Stimulated activated memory B cell treated with anti-CD40 and anti-IgM and Interleukin-4, amounts not matched to agents 10 μg/mL and 1 μg/mL and 100 μg/mL, for 72 hours (primary cell): Measurements from ENCODE around the gene TMEM132C.

Experiments used
- ATAC-seq: fragments of 150-1000 bp; cut with Tn5 transposase; 2 replicates; pipeline ENCODE4 v1.10.0; 2021
- H3K27ac Mint-ChIP-seq: one replicate; pipeline ENCODE4 v1.8.0; 2022; ENCODE audit warnings: mild to moderate bottlenecking, mixed read lengths
- H3K27me3 Mint-ChIP-seq: one replicate; pipeline ENCODE4 v1.8.0; 2022; ENCODE audit warnings: mixed read lengths
- H3K36me3 Mint-ChIP-seq: one replicate; pipeline ENCODE4 v1.8.0; 2022; ENCODE audit warnings: mixed read lengths
- H3K4me1 Mint-ChIP-seq: one replicate; pipeline ENCODE4 v1.8.0; 2022; ENCODE audit warnings: mixed read lengths
- H3K4me3 Mint-ChIP-seq: one replicate; pipeline ENCODE4 v1.8.0; 2022; ENCODE audit warnings: mild to moderate bottlenecking, moderate library complexity, mixed read lengths
- H3K9me3 Mint-ChIP-seq: one replicate; pipeline ENCODE4 v1.8.0; 2022; ENCODE audit warnings: mixed read lengths

The TMEM132C gene

DNA sequence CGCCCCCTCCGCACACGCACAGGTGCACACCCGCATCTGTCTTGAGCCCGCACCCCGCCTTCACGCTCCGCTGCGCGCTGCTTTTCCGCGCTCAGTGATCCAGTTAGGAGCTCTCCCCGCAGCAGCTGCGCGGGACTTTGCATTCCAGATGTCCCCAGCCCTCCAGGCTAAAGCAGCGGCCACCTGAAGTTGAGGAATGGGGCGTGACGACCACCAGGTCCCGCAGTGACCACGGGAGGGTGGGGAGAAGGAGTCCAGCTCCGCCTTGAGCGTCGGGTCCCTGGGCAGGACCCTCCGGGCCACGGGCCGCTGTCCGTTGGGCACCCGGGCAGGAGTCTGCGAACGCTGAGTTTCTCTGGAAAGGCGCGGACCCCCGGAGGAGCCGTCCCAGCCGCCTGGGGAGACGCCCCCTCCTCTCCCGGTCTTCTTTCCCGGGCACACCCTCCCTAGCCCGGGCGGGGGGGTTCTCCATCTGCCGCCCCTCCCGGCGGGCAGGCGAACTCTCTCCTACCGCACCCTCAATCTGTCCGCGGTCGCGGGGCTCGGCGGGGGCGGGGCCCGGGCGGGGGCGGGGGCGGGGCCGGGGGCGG, 334 bp upstream of the TMEM132C start:
- no peak overlapping the region for H3K4me3 Mint-ChIP-seq
- peaks cover 30% of the 10 kb centered on the region for H3K27me3 Mint-ChIP-seq
- H3K36me3 Mint-ChIP-seq, result no peaks in the 10 kb centered on the region
- H3K4me1 Mint-ChIP-seq, result no peaks in the 10 kb centered on the region
- peaks cover 2% of the 10 kb centered on the region for H3K9me3 Mint-ChIP-seq
- H3K27ac Mint-ChIP-seq, result no peak overlapping the region
- no peak for ATAC-seq

DNA sequence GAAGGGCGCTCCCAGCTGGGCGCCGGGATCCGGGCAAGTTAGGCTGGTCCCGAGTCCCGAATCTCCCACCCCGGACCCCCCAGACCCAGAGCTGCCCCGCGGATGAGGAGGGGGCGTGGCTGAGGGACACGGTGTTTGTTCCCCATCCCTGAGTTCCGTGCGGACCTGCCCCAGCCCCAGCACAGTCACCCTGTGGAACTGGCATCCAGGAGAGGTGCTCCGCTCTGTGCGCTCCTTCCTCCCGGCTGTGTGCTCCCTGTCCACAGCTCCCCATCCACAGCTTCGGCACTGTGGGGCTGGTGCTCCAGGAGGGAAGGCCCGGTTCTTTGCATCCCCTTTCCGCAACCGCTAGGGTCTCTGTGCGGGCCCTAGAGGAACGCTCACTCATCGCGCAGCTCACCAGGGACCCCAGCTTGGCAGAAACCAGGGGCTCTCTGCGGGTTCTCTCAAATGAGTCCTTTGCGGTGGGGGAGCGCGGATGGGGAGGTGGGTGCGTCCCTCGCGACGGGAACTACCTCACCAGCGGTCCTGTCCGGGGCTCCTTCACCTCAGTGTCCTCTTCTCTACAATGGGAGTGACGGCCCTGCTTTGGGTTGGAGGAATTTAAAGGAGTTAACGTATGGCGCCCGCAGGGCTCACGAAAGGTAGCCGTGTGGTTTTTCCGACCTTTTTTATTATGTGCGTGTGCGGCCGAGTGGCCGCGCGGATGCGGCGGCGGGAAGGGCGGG, 845 bp downstream of the TMEM132C start:
- Mint-ChIP-seq H3K4me1 (no peaks in the 10 kb centered on the region), H3K4me3 (no peak overlapping the region), H3K36me3 (no peaks in the 10 kb centered on the region), H3K27ac (no peak overlapping the region), H3K9me3 (peaks cover 6% of the 10 kb centered on the region), H3K27me3 (peaks cover 30% of the 10 kb centered on the region)
- ATAC-seq, result no peak

DNA sequence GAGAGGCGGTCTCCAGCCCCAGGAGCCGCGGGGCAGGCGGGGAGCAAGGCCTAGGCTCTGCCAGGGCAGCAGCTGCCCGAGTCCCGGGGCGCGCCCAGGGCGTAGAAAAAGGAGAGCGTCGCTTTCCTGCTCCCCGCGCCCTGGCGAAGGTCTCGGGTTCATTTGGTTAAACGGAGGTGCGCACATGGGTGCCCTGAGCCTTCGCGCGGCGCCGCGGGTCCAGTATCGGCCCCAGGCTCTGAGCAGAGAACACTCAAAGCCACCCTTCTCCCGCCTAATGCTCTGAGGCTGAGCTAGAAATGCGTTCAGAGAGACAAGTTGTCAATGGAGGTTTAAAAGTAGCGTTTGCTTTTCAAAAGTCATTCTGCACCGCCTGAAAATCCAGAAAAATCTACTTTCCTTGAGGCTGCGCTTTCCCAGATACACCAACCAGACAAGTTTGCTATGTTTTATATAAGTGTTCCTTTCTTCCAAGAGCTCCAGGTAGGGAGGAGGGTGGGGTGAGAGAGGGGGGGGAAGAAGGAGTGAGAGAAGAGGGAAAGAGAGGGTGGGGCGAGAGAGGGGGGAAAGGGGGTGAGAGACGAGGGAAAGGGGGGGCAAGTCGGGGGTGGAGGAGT, 1.5 kb downstream of the TMEM132C start:
- no peak for ATAC-seq
- H3K27me3 Mint-ChIP-seq, result peaks cover 30% of the 10 kb centered on the region

DNA sequence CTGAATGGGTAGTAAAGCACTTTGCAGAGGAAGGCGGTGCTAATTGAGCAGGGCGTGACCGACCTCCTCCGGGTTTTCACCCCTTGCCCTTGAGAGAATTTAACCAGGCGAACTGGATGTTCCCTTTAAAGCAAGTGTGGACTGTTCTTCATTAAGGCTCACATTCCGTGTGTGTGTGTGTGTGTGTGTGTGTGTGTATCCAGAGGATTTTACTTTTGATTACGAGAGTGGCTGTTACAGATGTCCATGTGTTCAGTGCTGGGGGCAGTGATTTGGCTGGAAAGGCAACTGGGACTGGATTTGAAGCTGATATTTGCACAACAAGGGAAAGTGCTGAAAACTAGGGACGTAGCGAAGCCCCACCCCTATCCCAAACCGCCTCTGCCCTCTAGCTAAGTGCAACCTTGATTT, 2.2 kb downstream of the TMEM132C start:
- H3K27ac Mint-ChIP-seq, result no peak overlapping the region
- H3K36me3 Mint-ChIP-seq, result no peaks in the 10 kb centered on the region
- no peaks in the 10 kb centered on the region for H3K4me1 Mint-ChIP-seq
- H3K4me3 Mint-ChIP-seq, result no peak overlapping the region
- peaks cover 30% of the 10 kb centered on the region for H3K27me3 Mint-ChIP-seq
- ATAC-seq, result no peak
- peaks cover 8% of the 10 kb centered on the region for H3K9me3 Mint-ChIP-seq

More for the DNA sequence above, 1.5 kb downstream of the TMEM132C start:
- H3K27ac Mint-ChIP-seq, result no peak overlapping the region
- peaks cover 8% of the 10 kb centered on the region for H3K9me3 Mint-ChIP-seq
- H3K4me3 Mint-ChIP-seq, result no peak overlapping the region
- no peaks in the 10 kb centered on the region for H3K36me3 Mint-ChIP-seq
- H3K4me1 Mint-ChIP-seq, result no peaks in the 10 kb centered on the region

DNA sequence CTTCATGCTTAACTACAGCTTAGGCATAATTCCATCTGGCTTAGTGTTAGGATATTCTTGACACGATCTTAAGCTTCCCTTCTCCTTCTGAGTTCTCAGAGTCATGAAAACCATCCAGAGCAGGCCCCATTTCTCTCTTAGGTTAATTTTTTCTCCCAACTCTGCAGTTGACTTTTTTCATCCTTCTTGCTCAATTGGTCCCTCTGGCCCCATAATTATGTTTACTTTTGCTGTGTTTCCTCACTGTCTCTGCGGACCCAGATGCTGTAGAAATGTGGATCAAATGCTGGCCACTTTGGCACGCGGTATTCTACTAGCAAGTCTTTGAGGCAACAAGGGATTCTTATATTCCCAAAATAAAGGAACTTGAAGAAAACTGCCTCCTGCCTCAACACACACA, 9.5 kb downstream of the TMEM132C start:
- no peaks in the 10 kb centered on the region for H3K27me3 Mint-ChIP-seq
- no peak overlapping the region for H3K4me3 Mint-ChIP-seq
- peaks cover 23% of the 10 kb centered on the region for H3K9me3 Mint-ChIP-seq
- no peak overlapping the region for H3K27ac Mint-ChIP-seq
- H3K36me3 Mint-ChIP-seq, result no peaks in the 10 kb centered on the region
- no peaks in the 10 kb centered on the region for H3K4me1 Mint-ChIP-seq
- ATAC-seq, result no peak

DNA sequence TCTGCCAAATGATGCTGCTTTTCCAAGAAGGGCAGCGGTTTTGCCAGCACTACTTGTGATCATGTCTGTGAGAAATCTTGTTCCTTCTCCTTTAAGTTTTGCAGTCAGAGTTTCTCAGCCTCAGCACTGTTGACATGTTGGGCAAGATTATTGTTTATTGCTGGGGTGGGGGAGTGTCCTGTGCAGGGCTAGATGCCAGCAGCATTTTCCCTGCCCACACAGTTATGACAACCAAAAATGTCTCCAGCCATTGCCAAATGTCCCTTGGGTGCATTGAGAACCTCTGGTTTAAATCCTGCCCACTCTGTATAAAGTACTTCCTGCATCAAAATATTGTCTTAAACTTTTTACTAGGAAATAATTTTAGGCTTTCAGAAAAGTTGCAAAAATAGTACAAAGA, 20.0 kb downstream of the TMEM132C start:
- Mint-ChIP-seq H3K4me3 (no peak overlapping the region), H3K36me3 (no peaks in the 10 kb centered on the region), H3K9me3 (peaks cover 12% of the 10 kb centered on the region), H3K27ac (no peak overlapping the region), H3K27me3 (peaks cover 28% of the 10 kb centered on the region), H3K4me1 (no peaks in the 10 kb centered on the region)
- no peak for ATAC-seq

DNA sequence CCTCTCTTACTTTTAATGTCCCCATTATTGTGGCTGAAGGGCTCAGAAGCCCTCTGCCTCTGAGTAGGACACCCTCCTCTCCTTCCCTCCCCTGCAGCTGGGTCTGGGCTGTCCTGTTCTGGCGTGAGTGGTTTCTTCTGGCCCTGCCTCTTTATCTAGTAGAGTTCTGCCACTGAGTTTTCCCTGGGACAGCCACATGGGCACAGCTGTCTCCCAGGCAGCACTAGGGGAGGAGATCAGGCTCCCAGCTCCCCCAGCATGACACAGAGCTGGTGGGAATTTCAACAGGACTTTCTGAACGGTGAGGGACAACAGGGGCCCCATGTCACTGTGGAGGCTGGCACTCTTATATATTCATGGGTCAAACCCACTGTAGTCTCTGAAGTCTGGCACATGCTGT, 21.4 kb downstream of the TMEM132C start:
- no peaks in the 10 kb centered on the region for H3K4me1 Mint-ChIP-seq
- H3K9me3 Mint-ChIP-seq, result peaks cover 10% of the 10 kb centered on the region
- no peak for ATAC-seq
- peaks cover 32% of the 10 kb centered on the region for H3K27me3 Mint-ChIP-seq
- H3K4me3 Mint-ChIP-seq, result no peak overlapping the region
- H3K27ac Mint-ChIP-seq, result no peak overlapping the region
- H3K36me3 Mint-ChIP-seq, result no peaks in the 10 kb centered on the region

DNA sequence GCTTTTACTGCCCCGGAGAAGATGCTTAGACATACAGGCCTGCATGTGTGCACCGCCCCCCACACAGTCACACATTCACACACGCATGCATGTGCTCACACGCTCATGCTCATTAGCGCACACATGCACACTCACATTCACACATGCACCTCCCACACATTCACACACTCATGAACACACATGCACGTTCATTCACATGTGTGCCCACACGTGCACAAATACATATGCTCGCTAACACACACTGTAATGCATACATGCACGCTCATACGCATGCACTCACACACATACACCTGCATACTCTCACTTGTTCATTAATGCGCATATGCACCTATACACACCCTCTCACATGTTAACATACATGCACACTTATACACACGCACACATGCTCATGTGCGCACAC, 21.9 kb downstream of the TMEM132C start:
- Mint-ChIP-seq H3K4me1 (no peaks in the 10 kb centered on the region), H3K27me3 (peaks cover 32% of the 10 kb centered on the region), H3K9me3 (peaks cover 5% of the 10 kb centered on the region), H3K36me3 (no peaks in the 10 kb centered on the region), H3K4me3 (no peak overlapping the region), H3K27ac (no peak overlapping the region)
- ATAC-seq, result no peak

DNA sequence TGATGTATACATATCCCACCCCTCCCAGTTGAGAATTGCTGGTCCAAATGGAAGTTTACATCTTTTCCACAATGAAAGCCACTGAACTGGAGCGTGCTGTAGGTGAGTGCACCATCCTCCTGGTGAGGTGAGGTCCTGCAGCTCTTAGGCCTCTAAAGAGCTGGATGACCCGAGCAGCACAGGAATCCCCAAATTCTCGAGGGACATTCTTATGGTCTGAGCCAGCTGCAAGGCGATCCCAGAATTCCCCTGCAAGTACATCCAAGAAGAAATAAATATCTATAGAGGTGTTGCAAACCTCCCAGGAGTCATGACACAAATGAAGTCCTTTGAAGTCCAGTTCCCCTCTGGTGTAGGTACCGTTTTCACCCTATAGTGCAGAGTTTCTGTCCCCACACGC, 24.0 kb downstream of the TMEM132C start:
- peaks cover 28% of the 10 kb centered on the region for H3K27me3 Mint-ChIP-seq
- H3K4me1 Mint-ChIP-seq, result no peaks in the 10 kb centered on the region
- no peak overlapping the region for H3K4me3 Mint-ChIP-seq
- no peak overlapping the region for H3K27ac Mint-ChIP-seq
- ATAC-seq, result no peak
- H3K36me3 Mint-ChIP-seq, result no peaks in the 10 kb centered on the region
- peaks cover 4% of the 10 kb centered on the region for H3K9me3 Mint-ChIP-seq

DNA sequence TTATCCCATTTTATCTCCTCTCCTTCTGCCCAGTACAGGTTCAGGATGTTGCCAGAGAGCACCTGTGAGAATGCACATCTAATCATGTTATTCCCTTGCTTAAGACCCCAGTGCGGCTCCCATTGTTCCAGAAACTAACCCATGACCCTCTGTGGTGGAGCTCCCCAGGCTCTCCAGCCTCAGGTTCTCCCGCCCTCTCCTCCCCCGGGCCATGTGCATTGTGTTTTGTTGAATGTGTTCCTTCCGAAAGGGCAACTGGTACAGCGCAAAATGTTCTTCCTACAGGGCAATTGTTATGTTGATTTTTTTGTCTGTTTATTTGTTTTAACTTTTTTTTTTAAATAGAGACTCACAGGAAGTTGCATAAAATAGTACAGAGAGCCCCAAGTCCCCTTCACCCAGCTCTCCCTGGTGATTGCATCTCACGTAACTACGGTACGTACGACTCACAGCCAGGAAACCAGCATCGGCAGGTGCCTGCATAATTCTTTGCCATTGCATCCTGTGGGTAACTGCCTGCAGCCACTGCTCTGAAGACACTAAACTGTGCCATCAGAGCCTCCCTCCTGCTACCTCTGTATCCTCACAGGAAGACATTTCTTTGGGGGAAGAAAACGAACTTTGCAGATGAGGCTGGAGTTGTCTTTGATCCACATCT, 31.2 kb downstream of the TMEM132C start:
- ATAC-seq, result no peak
- Mint-ChIP-seq H3K4me1 (no peaks in the 10 kb centered on the region), H3K27me3 (no peaks in the 10 kb centered on the region), H3K36me3 (no peaks in the 10 kb centered on the region), H3K9me3 (peaks cover 4% of the 10 kb centered on the region), H3K4me3 (no peak overlapping the region), H3K27ac (no peak overlapping the region)

DNA sequence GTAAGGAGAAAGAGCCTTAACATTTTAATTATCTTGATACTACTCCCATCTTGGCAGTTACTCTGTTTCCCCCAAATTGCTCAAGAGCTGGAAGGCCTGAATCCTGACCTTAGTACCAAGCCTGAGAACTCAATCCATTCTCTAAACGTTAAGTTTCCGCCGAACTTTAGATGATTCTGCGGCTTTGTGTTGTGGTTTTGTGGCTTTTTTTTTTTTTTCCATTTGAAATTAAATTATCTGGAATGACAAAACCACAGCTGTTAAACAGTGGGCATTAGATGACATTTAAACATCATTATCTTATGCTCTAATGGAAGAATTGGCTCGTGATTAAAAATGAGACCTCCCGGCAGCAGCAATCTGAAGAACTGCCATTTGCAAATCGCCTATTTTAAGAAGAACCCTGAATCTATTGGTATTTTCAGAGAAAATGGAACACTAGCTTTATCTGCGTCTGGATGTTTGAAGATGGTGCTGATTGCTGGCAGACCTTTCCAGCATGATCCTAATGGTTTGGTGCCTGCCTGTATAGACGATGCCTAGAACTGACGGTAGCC, 38.4 kb downstream of the TMEM132C start:
- H3K4me3 Mint-ChIP-seq, result no peak overlapping the region
- no peaks in the 10 kb centered on the region for H3K4me1 Mint-ChIP-seq
- H3K9me3 Mint-ChIP-seq, result peaks cover 6% of the 10 kb centered on the region
- H3K36me3 Mint-ChIP-seq, result no peaks in the 10 kb centered on the region
- no peak for ATAC-seq
- H3K27me3 Mint-ChIP-seq, result no peaks in the 10 kb centered on the region
- no peak overlapping the region for H3K27ac Mint-ChIP-seq

DNA sequence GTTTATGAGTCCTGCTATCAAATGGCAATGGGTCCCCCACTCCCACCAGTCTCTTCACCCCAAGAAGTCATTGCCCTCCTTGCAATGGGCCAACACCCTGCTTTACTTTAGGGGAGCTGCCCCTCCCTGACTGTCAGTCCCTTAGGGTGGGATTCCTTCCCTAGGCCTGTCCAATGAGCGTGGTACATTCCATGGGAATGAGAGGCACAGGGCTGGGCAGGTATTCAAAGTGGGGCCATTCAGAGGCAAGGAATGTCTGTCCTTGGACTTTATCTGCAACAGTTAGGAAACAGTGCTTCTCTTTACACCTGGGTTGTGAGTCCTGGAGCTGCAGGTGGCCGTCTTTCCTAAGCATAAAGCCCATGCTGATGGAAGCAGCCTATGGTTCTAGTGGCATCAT, 40.8 kb downstream of the TMEM132C start:
- H3K27me3 Mint-ChIP-seq, result no peaks in the 10 kb centered on the region
- H3K4me3 Mint-ChIP-seq, result no peak overlapping the region
- H3K36me3 Mint-ChIP-seq, result no peaks in the 10 kb centered on the region
- no peak overlapping the region for H3K27ac Mint-ChIP-seq
- no peak for ATAC-seq
- no peaks in the 10 kb centered on the region for H3K4me1 Mint-ChIP-seq
- peaks cover 7% of the 10 kb centered on the region for H3K9me3 Mint-ChIP-seq

DNA sequence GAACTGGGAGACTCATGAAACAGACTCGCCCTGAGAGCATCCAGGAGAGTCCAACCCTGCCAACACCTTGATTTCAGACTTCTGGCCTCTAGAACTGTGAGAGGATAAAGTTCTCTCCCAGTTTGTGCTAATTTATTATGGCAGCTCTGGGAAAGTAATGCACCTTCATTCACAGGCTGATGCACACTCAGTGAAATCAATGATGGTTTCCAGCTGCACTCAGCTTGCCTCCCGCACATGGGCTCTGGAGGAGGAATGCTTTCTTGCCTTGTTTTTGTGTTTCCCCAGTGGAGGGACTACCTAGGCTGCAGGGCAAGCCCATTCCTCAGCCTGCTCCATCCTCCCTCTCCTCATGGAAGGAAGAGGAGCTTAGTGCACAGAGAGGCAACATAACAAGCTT, 45.7 kb downstream of the TMEM132C start:
- Mint-ChIP-seq H3K27me3 (peaks cover 12% of the 10 kb centered on the region), H3K27ac (no peak overlapping the region), H3K36me3 (no peaks in the 10 kb centered on the region), H3K4me3 (no peak overlapping the region), H3K9me3 (peaks cover 5% of the 10 kb centered on the region), H3K4me1 (no peaks in the 10 kb centered on the region)
- no peak for ATAC-seq

DNA sequence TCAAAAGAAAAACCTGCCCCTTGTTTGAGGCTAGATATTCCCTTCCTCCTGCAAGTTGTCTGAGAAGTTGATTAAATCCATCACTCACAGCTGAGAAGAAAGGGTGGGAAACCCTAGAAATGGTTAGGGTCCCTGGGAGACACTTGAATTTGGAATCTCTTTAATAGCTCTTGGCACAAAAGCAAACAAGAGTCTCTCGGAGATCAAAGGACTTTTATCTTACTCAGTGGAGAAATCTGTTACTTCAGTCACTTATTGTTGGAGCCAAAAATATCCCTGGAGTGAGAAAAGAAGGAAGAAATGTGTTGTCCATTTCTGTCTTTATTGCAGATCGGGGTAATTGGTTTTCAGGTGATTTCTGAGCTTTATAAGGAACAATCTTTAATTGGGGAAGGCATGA, 47.0 kb downstream of the TMEM132C start:
- no peak overlapping the region for H3K27ac Mint-ChIP-seq

DNA sequence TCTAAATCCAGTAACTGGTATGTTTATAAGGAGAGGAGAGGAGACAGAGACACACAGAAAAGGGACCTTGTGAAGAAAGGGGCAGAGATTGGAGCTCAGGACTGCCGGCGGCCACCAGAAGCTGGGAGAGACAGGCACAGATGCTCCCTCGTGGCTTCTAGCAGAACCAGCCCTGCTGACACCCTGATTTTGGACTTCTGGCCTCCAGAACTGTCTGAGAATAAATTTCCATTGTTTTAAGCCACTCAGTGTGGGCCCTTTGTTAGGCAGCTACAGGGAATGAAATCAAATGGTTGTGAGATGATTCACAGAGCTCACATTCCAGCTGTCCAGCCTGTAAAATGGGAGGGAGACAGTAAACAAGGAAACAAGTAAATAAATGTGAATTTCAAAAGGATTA, 47.6 kb downstream of the TMEM132C start:
- H3K9me3 Mint-ChIP-seq, result peaks cover 5% of the 10 kb centered on the region
- H3K27ac Mint-ChIP-seq, result no peak overlapping the region
- no peak for ATAC-seq
- no peaks in the 10 kb centered on the region for H3K4me1 Mint-ChIP-seq
- peaks cover 12% of the 10 kb centered on the region for H3K27me3 Mint-ChIP-seq
- H3K36me3 Mint-ChIP-seq, result no peaks in the 10 kb centered on the region
- no peak overlapping the region for H3K4me3 Mint-ChIP-seq

More for the DNA sequence above, 47.0 kb downstream of the TMEM132C start:
- no peak for ATAC-seq
- no peaks in the 10 kb centered on the region for H3K36me3 Mint-ChIP-seq
- H3K4me3 Mint-ChIP-seq, result no peak overlapping the region
- H3K27me3 Mint-ChIP-seq, result peaks cover 12% of the 10 kb centered on the region
- H3K9me3 Mint-ChIP-seq, result peaks cover 5% of the 10 kb centered on the region
- H3K4me1 Mint-ChIP-seq, result no peaks in the 10 kb centered on the region
